GM23338 (cell line): ENCODE measurements around the gene DCBLD2. TPM values are rescaled to one million over a fixed set of nuclear protein-coding genes. Genes with fewer than 3 reads are reported as not detected.

Experiments
- ATAC-seq: fragments of 200-7000 bp; cut with Tn5 transposase; 3 replicates; pipeline ENCODE4 v1.9.1; 2020
- DNase-seq: peaks from one replicate; pipeline ENCODE4 v3.0.0-alpha.2; 2015; ENCODE audit warnings: low spot score
- H2AFZ ChIP-seq: fragments of 200-600 bp; sonication (generic); 2 replicates; pipeline ENCODE4 v1.8.0; 2016; ENCODE audit warnings: antibody characterized with exemption, mild to moderate bottlenecking, moderate library complexity
- H3F3A ChIP-seq: fragments of 200-600 bp; sonication (generic); replicated peaks from 2 replicates; pipeline ENCODE4 v1.8.0; 2017; ENCODE audit warnings: antibody characterized with exemption, mixed run types, low read depth
- H3K27ac ChIP-seq: fragments of 200-600 bp; sonication (generic); 2 replicates; pipeline ENCODE4 v1.6.1; 2016; ENCODE audit warnings: low read depth
- H3K27me3 ChIP-seq: fragments of 200-600 bp; sonication (generic); 2 replicates; pipeline ENCODE4 v1.8.0; 2016; ENCODE audit warnings: mild to moderate bottlenecking, mixed run types, moderate library complexity; ENCODE audit not compliant: insufficient read depth
- H3K36me3 ChIP-seq: fragments of 200-600 bp; sonication (generic); 2 replicates; pipeline ENCODE4 v1.8.0; 2016; ENCODE audit warnings: mild to moderate bottlenecking; ENCODE audit not compliant: insufficient read depth
- H3K4me1 ChIP-seq: fragments of 200-600 bp; sonication (generic); 2 replicates; pipeline ENCODE4 v1.8.0; 2016; ENCODE audit warnings: mild to moderate bottlenecking, moderate library complexity; ENCODE audit not compliant: insufficient read depth
- H3K4me2 ChIP-seq: fragments of 200-600 bp; sonication (generic); 2 replicates; pipeline ENCODE4 v1.7.1; 2017; ENCODE audit warnings: mixed run types
- H3K4me3 ChIP-seq: fragments of 200-600 bp; sonication (generic); 2 replicates; pipeline ENCODE4 v1.6.1; 2016; ENCODE audit warnings: mixed run types
- H3K79me2 ChIP-seq: fragments of 200-600 bp; sonication (generic); replicated peaks from 2 replicates; pipeline ENCODE4 v1.8.0; 2017; ENCODE audit warnings: mild to moderate bottlenecking; ENCODE audit not compliant: insufficient read depth
- H3K9me2 ChIP-seq: fragments of 200-600 bp; sonication (generic); 2 replicates; pipeline ENCODE4 v1.8.0; 2017; ENCODE audit not compliant: insufficient read depth
- H4K20me1 ChIP-seq: fragments of 200-600 bp; sonication (generic); replicated peaks from 2 replicates; pipeline ENCODE4 v1.8.0; 2017; ENCODE audit warnings: mild to moderate bottlenecking; ENCODE audit not compliant: insufficient read depth
- H3K27ac Mint-ChIP-seq: 2 replicates; pipeline ENCODE4 v1.8.0; 2020; ENCODE audit warnings: inconsistent platforms, mild to moderate bottlenecking, moderate library complexity, mixed read lengths
- H3K27me3 Mint-ChIP-seq: 3 replicates; pipeline ENCODE4 v1.8.0; 2022; ENCODE audit warnings: low read depth, mild to moderate bottlenecking, moderate library complexity, mixed read lengths, inconsistent platforms; ENCODE audit not compliant: insufficient read depth, poor library complexity
- H3K36me3 Mint-ChIP-seq: 3 replicates; pipeline ENCODE4 v1.8.0; 2021; ENCODE audit warnings: low read depth, mild to moderate bottlenecking, inconsistent platforms, moderate library complexity, mixed read lengths
- H3K4me1 Mint-ChIP-seq: 3 replicates; pipeline ENCODE4 v1.8.0; 2020; ENCODE audit warnings: mild to moderate bottlenecking, inconsistent platforms, mixed read lengths
- H3K4me3 Mint-ChIP-seq: 3 replicates; pipeline ENCODE4 v1.8.0; 2021; ENCODE audit warnings: moderate library complexity, mild to moderate bottlenecking, inconsistent platforms, mixed read lengths
- H3K9me3 Mint-ChIP-seq: 3 replicates; pipeline ENCODE4 v1.8.0; 2020; ENCODE audit warnings: moderate library complexity, mild to moderate bottlenecking, inconsistent platforms, mixed read lengths
- CREB1 ChIP-seq: fragments of 250-450 bp; sonication (Bioruptor Pico); IDR thresholded peaks from 2 replicates; pipeline ENCODE4 v1.5.0; 2020; ENCODE audit warnings: low read depth, mild to moderate bottlenecking, moderate library complexity
- CTCF ChIP-seq, 2 experiments: fragments of 200-600 bp in 1 of 2; sonication (generic) in 1 of 2; conservative IDR thresholded peaks; 2 replicates each; pipeline versions ENCODE4 v1.5.1 to v1.6.1; 2016 to 2017; ENCODE audit warnings: antibody characterized with exemption in 2 of 2, low read depth in 2 of 2, mild to moderate bottlenecking in 2 of 2, moderate library complexity in 1 of 2
- ETS1 ChIP-seq: IDR thresholded peaks from 2 replicates; pipeline ENCODE4 v1.6.1; 2016; ENCODE audit warnings: antibody characterized with exemption
- EZH2 ChIP-seq: fragments of 200-600 bp; sonication (generic); IDR thresholded peaks from one replicate; pipeline ENCODE4 v1.8.0; 2017; ENCODE audit warnings: antibody characterized with exemption, mild to moderate bottlenecking, low read depth; ENCODE audit not compliant: unreplicated experiment
- EZH2phosphoT487 ChIP-seq: fragments of 200-600 bp; sonication (generic); IDR thresholded peaks from one replicate; pipeline ENCODE4 v1.8.1; 2018; ENCODE audit warnings: antibody characterized with exemption; ENCODE audit not compliant: unreplicated experiment
- JUNB ChIP-seq: IDR thresholded peaks from one replicate; pipeline ENCODE4 v1.6.1; 2016; ENCODE audit warnings: antibody characterized with exemption; ENCODE audit not compliant: unreplicated experiment
- NANOG ChIP-seq: IDR thresholded peaks from 2 replicates; pipeline ENCODE4 v1.6.1; 2016; ENCODE audit warnings: antibody characterized with exemption, borderline replicate concordance
- POLR2AphosphoS5 ChIP-seq: IDR thresholded peaks from 2 replicates; pipeline ENCODE4 v1.6.1; 2016; ENCODE audit warnings: antibody characterized with exemption, low read depth
- REST ChIP-seq: IDR thresholded peaks from one replicate; pipeline ENCODE4 v1.6.1; 2018; ENCODE audit warnings: antibody characterized with exemption; ENCODE audit not compliant: unreplicated experiment
- STAT1 ChIP-seq: IDR thresholded peaks from one replicate; pipeline ENCODE4 v1.6.1; 2016; ENCODE audit warnings: antibody characterized with exemption; ENCODE audit not compliant: unreplicated experiment
- ZNF114 ChIP-seq: fragments of 250-450 bp; sonication (Bioruptor Pico); IDR thresholded peaks from 2 replicates; pipeline ENCODE4 v1.5.0; 2020; ENCODE audit warnings: mild to moderate bottlenecking, moderate library complexity
- ZNF331 ChIP-seq: fragments of 250-450 bp; sonication (Bioruptor Pico); IDR thresholded peaks from 2 replicates; pipeline ENCODE4 v1.5.0; 2020; ENCODE audit warnings: low read depth, mild to moderate bottlenecking, moderate library complexity
- ZNF462 ChIP-seq: fragments of 250-450 bp; sonication (Bioruptor Pico); IDR thresholded peaks from 2 replicates; pipeline ENCODE4 v1.5.0; 2020; ENCODE audit warnings: mild to moderate bottlenecking, moderate library complexity
- polyA plus RNA-seq: library from polyadenylated mRNA; unstranded; fragments of >200 nt; fragmentation: Nextera tagmentation; extraction: Ambion mirVana; gene quantifications from 2 replicates; pipeline ENCODE4 v1.2.1, GENCODE V29; 2016
- total RNA-seq: library from RNA; depleted of rRNA; stranded (reverse); fragments of >200 nt; shearing (Covaris generic); gene quantifications from 2 replicates; pipeline ENCODE4 v1.2.3, GENCODE V29; 2014

DCBLD2 gene
- total and polyA plus RNA-seq, 2 experiments from 2014 or later: 25.9 to 69.7 TPM

GRCh38 chr3:98764472-98764884 is 137.0 kb downstream of the DCBLD2 start:
- H3K4me3 ChIP-seq: no peak overlapping the region
- H3K9me2 ChIP-seq: no peaks in the 10 kb centered on the region
- DNase-seq (no peak), ATAC-seq (peak; percentile 67)
- H3K79me2 ChIP-seq: no peaks in the 10 kb centered on the region
- TF ChIP-seq EZH2 (no peak), ZNF114 (CRISPR knock-in tag) (no peak), ETS1 (no peak), STAT1 (no peak), NANOG (no peak), REST (no peak), EZH2phosphoT487 (no peak), POLR2AphosphoS5 (no peak), JUNB (no peak), ZNF331 (CRISPR knock-in tag) (no peak), CREB1 (no peak), ZNF462 (no peak), CTCF (conservative IDR thresholded peaks at IDR 0.05; ENCODE audit: low read depth in 2 of 2) (no peak)
- no peaks in the 10 kb centered on the region for H3K36me3 ChIP-seq
- H3K27me3 ChIP-seq: no peaks in the 10 kb centered on the region
- H3K4me2 ChIP-seq: 0 out of 2 replicates have a peak overlapping the region, but pooled peaks have one; percentile 15
- H3F3A ChIP-seq: no peaks in the 10 kb centered on the region
- no peak overlapping the region; the same call in 1 of the 2 replicates for H3K27ac Mint-ChIP-seq
- H3K4me3 Mint-ChIP-seq: no peak overlapping the region
- no peak overlapping the region; the same call in 1 of the 2 replicates for H2AFZ ChIP-seq
- peaks cover 33% of the 10 kb centered on the region for H3K4me1 Mint-ChIP-seq
- H3K27me3 Mint-ChIP-seq: peaks cover 4% of the 10 kb centered on the region
- no peaks in the 10 kb centered on the region for H3K36me3 Mint-ChIP-seq
- H3K9me3 Mint-ChIP-seq: no peaks in the 10 kb centered on the region
- no peak overlapping the region for H3K27ac ChIP-seq
- no peaks in the 10 kb centered on the region for H4K20me1 ChIP-seq
- peaks cover 13% of the 10 kb centered on the region for H3K4me1 ChIP-seq
